ENCODE measurements around the gene UBE2I.

Gene UBE2I

DNA sequence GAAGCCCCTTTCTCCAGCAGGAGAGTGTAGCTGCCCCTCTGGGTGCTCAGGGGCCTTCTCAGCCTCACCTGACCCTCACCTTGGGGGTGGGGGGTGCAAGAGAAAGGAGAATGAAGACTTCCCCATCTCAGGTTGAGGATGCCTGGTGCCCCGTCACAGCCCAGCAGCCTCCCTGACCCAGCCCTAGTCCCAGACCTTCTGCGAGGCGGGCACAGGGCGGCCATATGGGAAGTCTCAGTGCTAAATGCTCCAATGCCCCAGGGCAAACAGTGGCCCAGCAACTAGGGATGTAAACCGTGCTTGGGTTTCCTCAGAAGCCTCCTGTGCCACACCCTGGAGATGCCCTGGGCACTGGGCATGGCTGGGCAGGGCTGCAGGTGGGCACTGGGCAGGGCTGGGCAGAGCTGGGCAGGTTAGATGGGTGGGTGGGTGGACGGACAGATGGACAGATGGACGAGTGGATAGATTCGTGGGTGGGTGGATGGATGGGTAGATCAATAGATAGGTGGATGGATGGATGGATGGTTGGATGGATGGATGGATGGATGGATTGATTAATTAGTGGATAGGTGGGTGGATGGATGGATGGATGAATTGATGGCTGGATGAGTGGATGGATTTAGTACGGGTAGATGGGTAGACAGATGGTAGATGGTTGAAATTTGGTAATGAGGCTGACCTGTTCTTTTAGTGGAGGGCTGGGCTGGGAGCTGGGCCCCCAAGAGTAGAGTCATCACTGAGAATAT lies 36.8 kb upstream of the UBE2I start (continued):
- TF ChIP-seq ZNF571 (tag by site-specific recombination; IDR thresholded peaks at IDR 0.05) (peak; percentile 21; the same call in 1 of the 2 replicates), ZBTB48 (tag by site-specific recombination; IDR thresholded peaks at IDR 0.05) (no peak), HOXC10 (CRISPR knock-in tag; IDR thresholded peaks at IDR 0.05) (no peak), ZNF140 (tag by site-specific recombination; IDR thresholded peaks at IDR 0.05) (no peak), SCRT2 (tag by site-specific recombination; IDR thresholded peaks at IDR 0.05) (no peak), ZNF843 (tag by site-specific recombination; IDR thresholded peaks at IDR 0.05) (no peak), ZNF433 (tag by site-specific recombination; IDR thresholded peaks at IDR 0.05; ENCODE audit: low read depth) (no peak), ZNF2 (tag by site-specific recombination; IDR thresholded peaks at IDR 0.05) (no peak), PRDM4 (tag by site-specific recombination; IDR thresholded peaks at IDR 0.05) (no peak), ZNF114 (tag by site-specific recombination; IDR thresholded peaks at IDR 0.05) (peak; percentile 18; the same call in 1 of the 2 replicates), ZNF221 (tag by site-specific recombination; IDR thresholded peaks at IDR 0.05; ENCODE audit: borderline replicate concordance) (no peak), ZNF544 (tag by site-specific recombination; IDR thresholded peaks at IDR 0.05) (no peak), ZNF660 (tag by site-specific recombination; IDR thresholded peaks at IDR 0.05) (no peak), ZXDB (tag by site-specific recombination; IDR thresholded peaks at IDR 0.05) (no peak), ZNF112 (tag by site-specific recombination; IDR thresholded peaks at IDR 0.05) (no peak), ZNF585B (tag by site-specific recombination; IDR thresholded peaks at IDR 0.05) (no peak), MZF1 (tag by site-specific recombination; IDR thresholded peaks at IDR 0.05; ENCODE audit: borderline replicate concordance) (no peak), ZNF621 (tag by site-specific recombination; IDR thresholded peaks at IDR 0.05) (no peak), ZNF391 (tag by site-specific recombination; IDR thresholded peaks at IDR 0.05; ENCODE audit: borderline replicate concordance, low read depth) (no peak), ZNF558 (tag by site-specific recombination; IDR thresholded peaks at IDR 0.05) (no peak), ZNF624 (tag by site-specific recombination; IDR thresholded peaks at IDR 0.05) (no peak), ZBTB1 (tag by site-specific recombination; IDR thresholded peaks at IDR 0.05) (no peak), ZNF654 (tag by site-specific recombination; IDR thresholded peaks at IDR 0.05; ENCODE audit: low read depth) (no peak), TRIM28 (IDR thresholded peaks at IDR 0.05; ENCODE audit: borderline replicate concordance, low read length) (no peak), KLF8 (tag by site-specific recombination; IDR thresholded peaks at IDR 0.05) (0 out of 2 replicates have a peak, but pooled peaks have one; percentile 28), ZNF707 (tag by site-specific recombination; IDR thresholded peaks at IDR 0.05) (no peak)
- TF ChIP-seq, protein P1, sequence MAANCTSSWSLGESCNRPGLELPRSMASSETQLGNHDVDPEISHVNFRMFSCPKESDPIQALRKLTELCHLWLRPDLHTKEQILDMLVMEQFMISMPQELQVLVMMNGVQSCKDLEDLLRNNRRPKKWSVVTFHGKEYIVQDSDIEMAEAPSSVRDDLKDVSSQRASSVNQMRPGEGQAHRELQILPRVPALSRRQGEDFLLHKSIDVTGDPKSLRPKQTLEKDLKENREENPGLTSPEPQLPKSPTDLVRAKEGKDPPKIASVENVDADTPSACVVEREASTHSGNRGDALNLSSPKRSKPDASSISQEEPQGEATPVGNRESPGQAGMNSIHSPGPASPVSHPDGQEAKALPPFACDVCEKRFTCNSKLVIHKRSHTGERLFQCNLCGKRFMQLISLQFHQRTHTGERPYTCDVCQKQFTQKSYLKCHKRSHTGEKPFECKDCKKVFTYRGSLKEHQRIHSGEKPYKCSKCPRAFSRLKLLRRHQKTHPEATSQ (tag by site-specific recombination; IDR thresholded peaks at IDR 0.05), result no peak
- TF ChIP-seq, protein P2, sequence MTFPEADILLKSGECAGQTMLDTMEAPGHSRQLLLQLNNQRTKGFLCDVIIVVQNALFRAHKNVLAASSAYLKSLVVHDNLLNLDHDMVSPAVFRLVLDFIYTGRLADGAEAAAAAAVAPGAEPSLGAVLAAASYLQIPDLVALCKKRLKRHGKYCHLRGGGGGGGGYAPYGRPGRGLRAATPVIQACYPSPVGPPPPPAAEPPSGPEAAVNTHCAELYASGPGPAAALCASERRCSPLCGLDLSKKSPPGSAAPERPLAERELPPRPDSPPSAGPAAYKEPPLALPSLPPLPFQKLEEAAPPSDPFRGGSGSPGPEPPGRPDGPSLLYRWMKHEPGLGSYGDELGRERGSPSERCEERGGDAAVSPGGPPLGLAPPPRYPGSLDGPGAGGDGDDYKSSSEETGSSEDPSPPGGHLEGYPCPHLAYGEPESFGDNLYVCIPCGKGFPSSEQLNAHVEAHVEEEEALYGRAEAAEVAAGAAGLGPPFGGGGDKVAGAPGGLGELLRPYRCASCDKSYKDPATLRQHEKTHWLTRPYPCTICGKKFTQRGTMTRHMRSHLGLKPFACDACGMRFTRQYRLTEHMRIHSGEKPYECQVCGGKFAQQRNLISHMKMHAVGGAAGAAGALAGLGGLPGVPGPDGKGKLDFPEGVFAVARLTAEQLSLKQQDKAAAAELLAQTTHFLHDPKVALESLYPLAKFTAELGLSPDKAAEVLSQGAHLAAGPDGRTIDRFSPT (tag by site-specific recombination; IDR thresholded peaks at IDR 0.05), result peak; percentile 95
- TF ChIP-seq, protein P3, sequence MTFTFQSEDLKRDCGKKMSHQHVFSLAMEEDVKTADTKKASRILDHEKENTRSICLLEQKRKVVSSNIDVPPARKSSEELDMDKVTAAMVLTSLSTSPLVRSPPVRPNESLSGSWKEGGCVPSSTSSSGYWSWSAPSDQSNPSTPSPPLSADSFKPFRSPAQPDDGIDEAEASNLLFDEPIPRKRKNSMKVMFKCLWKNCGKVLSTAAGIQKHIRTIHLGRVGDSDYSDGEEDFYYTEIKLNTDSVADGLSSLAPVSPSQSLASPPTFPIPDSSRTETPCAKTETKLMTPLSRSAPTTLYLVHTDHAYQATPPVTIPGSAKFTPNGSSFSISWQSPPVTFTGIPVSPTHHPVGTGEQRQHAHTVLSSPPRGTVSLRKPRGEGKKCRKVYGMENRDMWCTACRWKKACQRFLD (tag by site-specific recombination; IDR thresholded peaks at IDR 0.05), result no peak
- TF ChIP-seq, protein P4, sequence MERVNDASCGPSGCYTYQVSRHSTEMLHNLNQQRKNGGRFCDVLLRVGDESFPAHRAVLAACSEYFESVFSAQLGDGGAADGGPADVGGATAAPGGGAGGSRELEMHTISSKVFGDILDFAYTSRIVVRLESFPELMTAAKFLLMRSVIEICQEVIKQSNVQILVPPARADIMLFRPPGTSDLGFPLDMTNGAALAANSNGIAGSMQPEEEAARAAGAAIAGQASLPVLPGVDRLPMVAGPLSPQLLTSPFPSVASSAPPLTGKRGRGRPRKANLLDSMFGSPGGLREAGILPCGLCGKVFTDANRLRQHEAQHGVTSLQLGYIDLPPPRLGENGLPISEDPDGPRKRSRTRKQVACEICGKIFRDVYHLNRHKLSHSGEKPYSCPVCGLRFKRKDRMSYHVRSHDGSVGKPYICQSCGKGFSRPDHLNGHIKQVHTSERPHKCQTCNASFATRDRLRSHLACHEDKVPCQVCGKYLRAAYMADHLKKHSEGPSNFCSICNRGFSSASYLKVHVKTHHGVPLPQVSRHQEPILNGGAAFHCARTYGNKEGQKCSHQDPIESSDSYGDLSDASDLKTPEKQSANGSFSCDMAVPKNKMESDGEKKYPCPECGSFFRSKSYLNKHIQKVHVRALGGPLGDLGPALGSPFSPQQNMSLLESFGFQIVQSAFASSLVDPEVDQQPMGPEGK (tag by site-specific recombination; IDR thresholded peaks at IDR 0.05), result no peak
- TF ChIP-seq, protein P5, sequence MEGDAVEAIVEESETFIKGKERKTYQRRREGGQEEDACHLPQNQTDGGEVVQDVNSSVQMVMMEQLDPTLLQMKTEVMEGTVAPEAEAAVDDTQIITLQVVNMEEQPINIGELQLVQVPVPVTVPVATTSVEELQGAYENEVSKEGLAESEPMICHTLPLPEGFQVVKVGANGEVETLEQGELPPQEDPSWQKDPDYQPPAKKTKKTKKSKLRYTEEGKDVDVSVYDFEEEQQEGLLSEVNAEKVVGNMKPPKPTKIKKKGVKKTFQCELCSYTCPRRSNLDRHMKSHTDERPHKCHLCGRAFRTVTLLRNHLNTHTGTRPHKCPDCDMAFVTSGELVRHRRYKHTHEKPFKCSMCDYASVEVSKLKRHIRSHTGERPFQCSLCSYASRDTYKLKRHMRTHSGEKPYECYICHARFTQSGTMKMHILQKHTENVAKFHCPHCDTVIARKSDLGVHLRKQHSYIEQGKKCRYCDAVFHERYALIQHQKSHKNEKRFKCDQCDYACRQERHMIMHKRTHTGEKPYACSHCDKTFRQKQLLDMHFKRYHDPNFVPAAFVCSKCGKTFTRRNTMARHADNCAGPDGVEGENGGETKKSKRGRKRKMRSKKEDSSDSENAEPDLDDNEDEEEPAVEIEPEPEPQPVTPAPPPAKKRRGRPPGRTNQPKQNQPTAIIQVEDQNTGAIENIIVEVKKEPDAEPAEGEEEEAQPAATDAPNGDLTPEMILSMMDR (tag by site-specific recombination; IDR thresholded peaks at IDR 0.05), result peak; percentile 8; the same call in 1 of the 2 replicates

Measured in HEK293 (cell line).